Activated CD4-positive, alpha-beta T cell treated with anti-CD3 and anti-CD28 coated beads for 1 hour (primary cell): ENCODE measurements around the gene MAST4.

Experiments used
- DNase-seq: peaks from one replicate; pipeline ENCODE4 v3.0.0-alpha.2; 2020

MAST4 gene

GRCh38 chr5:66969963-66970362 lies 373.8 kb downstream of the MAST4 start:
- no peak for DNase-seq

GRCh38 chr5:66972004-66972403 lies 375.8 kb downstream of the MAST4 start:
- no peak for DNase-seq

GRCh38 chr5:66974256-66974655 lies 378.1 kb downstream of the MAST4 start:
- no peak for DNase-seq

- no peak for DNase-seq
These were observed 379.9 kb downstream of the MAST4 start for GRCh38 chr5:66976108-66976507.

GRCh38 chr5:66979738-66980137 lies 383.5 kb downstream of the MAST4 start:
- no peak for DNase-seq

GRCh38 chr5:66981266-66982055 lies 385.3 kb downstream of the MAST4 start:
- no peak for DNase-seq

GRCh38 chr5:66982056-66982387 lies 385.8 kb downstream of the MAST4 start:
- no peak for DNase-seq

GRCh38 chr5:66982470-66982869 lies 386.3 kb downstream of the MAST4 start:
- no peak for DNase-seq

- no peak for DNase-seq
These were observed 389.2 kb downstream of the MAST4 start for GRCh38 chr5:66985417-66985816.

GRCh38 chr5:66986009-66986408 lies 389.8 kb downstream of the MAST4 start:
- DNase-seq = no peak

- DNase-seq = no peak
These were observed 390.3 kb downstream of the MAST4 start for GRCh38 chr5:66986534-66986933.

- no peak for DNase-seq
These were observed 390.9 kb downstream of the MAST4 start for GRCh38 chr5:66987126-66987525.

- DNase-seq = no peak
These were observed 391.3 kb downstream of the MAST4 start for GRCh38 chr5:66987540-66987939.

GRCh38 chr5:66987949-66988838 lies 392.0 kb downstream of the MAST4 start:
- no peak for DNase-seq

- no peak for DNase-seq
These were observed 393.1 kb downstream of the MAST4 start for GRCh38 chr5:66989286-66989685.

- no peak for DNase-seq
These were observed 393.6 kb downstream of the MAST4 start for GRCh38 chr5:66989781-66990180.

GRCh38 chr5:66991746-66992145 lies 395.6 kb downstream of the MAST4 start:
- no peak for DNase-seq

GRCh38 chr5:66992547-66992946 lies 396.4 kb downstream of the MAST4 start:
- no peak for DNase-seq

- no peak for DNase-seq
These were observed 397.3 kb downstream of the MAST4 start for GRCh38 chr5:66993448-66993847.

- DNase-seq = no peak
These were observed 397.7 kb downstream of the MAST4 start for GRCh38 chr5:66993882-66994281.

- no peak for DNase-seq
These were observed 398.6 kb downstream of the MAST4 start for GRCh38 chr5:66994790-66995189.

- DNase-seq = no peak
These were observed 404.7 kb downstream of the MAST4 start for GRCh38 chr5:67000794-67001475.

GRCh38 chr5:67002832-67003684 lies 406.9 kb downstream of the MAST4 start:
- no peak for DNase-seq
